Esophagus squamous epithelium (tissue), 5 donors: ENCODE data around the gene KIAA1671. TPM values are rescaled to one million over a fixed set of nuclear protein-coding genes. Genes with fewer than 3 reads are reported as not detected.

Source experiments
- DNase-seq: peaks from one replicate; lab custom pipeline; 2025; lab: John Stamatoyannopoulos, UW
- H3K27ac ChIP-seq, 4 donors: fragments of 200-600 bp; sonication (generic); one replicate each; pipeline ENCODE4 v1.5.1; 2016 to 2019; ENCODE audit warnings: mild to moderate bottlenecking in 1 of 4
- H3K27me3 ChIP-seq, 4 donors: fragments of 200-600 bp; sonication (generic); 1 replicate in 3 of 4; 2 replicates in 1 of 4; pipeline versions ENCODE4 v1.5.1 to v1.6.0; 2017 to 2021; ENCODE audit warnings: antibody characterized with exemption in 1 of 4
- H3K36me3 ChIP-seq, 3 donors: fragments of 200-600 bp; sonication (generic); one replicate each; pipeline ENCODE4 v1.5.1; 2016 to 2019
- H3K4me1 ChIP-seq, 3 donors: fragments of 200-600 bp; sonication (generic); one replicate each; pipeline ENCODE4 v1.5.1; 2017 to 2019
- H3K4me3 ChIP-seq, 4 donors: fragments of 200-600 bp; sonication (generic); 1 replicate in 3 of 4; 2 replicates in 1 of 4; pipeline ENCODE4 v1.5.1; 2016 to 2019; ENCODE audit warnings: mild to moderate bottlenecking in 2 of 4, moderate library complexity in 1 of 4
- H3K9me3 ChIP-seq, 3 donors: fragments of 200-600 bp; sonication (generic); one replicate each; pipeline ENCODE4 v1.5.1; 2016 to 2019
- POLR2A ChIP-seq, 4 donors: fragments of 450-650 bp; IDR thresholded peaks; one replicate each; pipeline ENCODE4 v1.6.1; 2017; ENCODE audit warnings: antibody characterized with exemption in 4 of 4, mild to moderate bottlenecking in 4 of 4, moderate library complexity in 3 of 4
- WGBS, 2 donors: methylation state at CpG; one replicate each; pipeline ENCODE4 v1.1.5; 2018; 5-methylcytosine and 5-hydroxymethylcytosine counted together
- intact Hi-C: fragments of 100-400 bp; cut with DNase I; formaldehyde crosslinking; loops from one replicate; pipeline ENCODE4 v1.15.0; 2022
- total RNA-seq, 4 donors: library from RNA; depleted of rRNA; stranded (reverse); fragments of >200 nt; gene quantifications; one replicate each; pipeline ENCODE4 v1.1.0, GENCODE V29; 2016
- TF ChIP-seq, protein P1 (sequence below), 6 experiments: fragments of 450-650 bp in 4 of 6; fragments of 200-600 bp in 2 of 6; sonication (generic) in 2 of 6; IDR thresholded peaks; one replicate each; pipeline ENCODE4 v1.5.1; 2016 to 2019; ENCODE audit warnings: antibody characterized with exemption in 6 of 6, mild to moderate bottlenecking in 4 of 6, moderate library complexity in 4 of 6
- donor health status: DM: yes; HTN: yes; CAD: no.

The KIAA1671 gene
- total RNA-seq, 4 donors from 2014 or later: 43.1 to 73.2 (median 47.5) TPM

DNA sequence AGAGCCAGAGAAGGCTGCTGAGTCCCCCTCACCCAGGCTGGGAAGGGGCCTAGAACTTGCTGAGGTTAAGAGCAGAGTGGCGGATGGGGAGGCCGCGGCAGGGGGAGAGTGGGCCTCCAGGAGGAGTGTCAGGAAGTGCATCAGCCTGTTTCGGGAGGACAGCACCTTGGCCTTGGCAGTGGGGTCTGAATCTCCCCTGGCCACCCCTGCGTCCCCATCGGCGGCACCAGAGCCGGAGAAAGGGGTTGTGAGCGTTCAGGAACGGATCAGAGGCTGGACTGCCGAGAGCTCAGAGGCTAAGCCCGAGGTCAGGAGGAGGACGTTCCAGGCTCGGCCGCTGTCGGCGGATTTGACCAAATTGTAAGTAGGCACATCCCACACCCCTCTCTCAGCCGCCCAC lies 76.7 kb downstream of the KIAA1671 start:
- Histone ChIP-seq H3K4me3 (no peak overlapping the region), H3K9me3 (no peaks in the 10 kb centered on the region), H3K4me1 (peaks cover 0 to 39% (median 13%) of the 10 kb centered on the region in 3 donors), H3K36me3 (peaks cover 0 to 60% (median 7%) of the 10 kb centered on the region in 3 donors), H3K27ac (peak overlapping the region in 1 of 4 donors; percentile 75), H3K27me3 (no peaks in the 10 kb centered on the region)
- 80 to 98% methylated on average over 1 to 10 of the region's 18 CpGs for WGBS, 2 donors
- no peak for DNase-seq
- intact Hi-C loops: no loop called here
- TF ChIP-seq POLR2A (IDR thresholded peaks at IDR 0.05): no peak
- TF ChIP-seq, protein P1, sequence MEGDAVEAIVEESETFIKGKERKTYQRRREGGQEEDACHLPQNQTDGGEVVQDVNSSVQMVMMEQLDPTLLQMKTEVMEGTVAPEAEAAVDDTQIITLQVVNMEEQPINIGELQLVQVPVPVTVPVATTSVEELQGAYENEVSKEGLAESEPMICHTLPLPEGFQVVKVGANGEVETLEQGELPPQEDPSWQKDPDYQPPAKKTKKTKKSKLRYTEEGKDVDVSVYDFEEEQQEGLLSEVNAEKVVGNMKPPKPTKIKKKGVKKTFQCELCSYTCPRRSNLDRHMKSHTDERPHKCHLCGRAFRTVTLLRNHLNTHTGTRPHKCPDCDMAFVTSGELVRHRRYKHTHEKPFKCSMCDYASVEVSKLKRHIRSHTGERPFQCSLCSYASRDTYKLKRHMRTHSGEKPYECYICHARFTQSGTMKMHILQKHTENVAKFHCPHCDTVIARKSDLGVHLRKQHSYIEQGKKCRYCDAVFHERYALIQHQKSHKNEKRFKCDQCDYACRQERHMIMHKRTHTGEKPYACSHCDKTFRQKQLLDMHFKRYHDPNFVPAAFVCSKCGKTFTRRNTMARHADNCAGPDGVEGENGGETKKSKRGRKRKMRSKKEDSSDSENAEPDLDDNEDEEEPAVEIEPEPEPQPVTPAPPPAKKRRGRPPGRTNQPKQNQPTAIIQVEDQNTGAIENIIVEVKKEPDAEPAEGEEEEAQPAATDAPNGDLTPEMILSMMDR (IDR thresholded peaks at IDR 0.05): no peak

- Histone ChIP-seq H3K27me3 (no peaks in the 10 kb centered on the region), H3K4me3 (no peak overlapping the region), H3K9me3 (no peaks in the 10 kb centered on the region), H3K4me1 (peaks cover 0 to 32% (median 13%) of the 10 kb centered on the region in 3 donors), H3K27ac (no peak overlapping the region), H3K36me3 (peaks cover 0 to 75% (median 7%) of the 10 kb centered on the region in 3 donors)
- no peak for DNase-seq
- intact Hi-C loops: no loop called here
- 56 to 61% methylated on average over 5 to 7 of the region's 7 CpGs for WGBS, 2 donors
- TF ChIP-seq, protein P1 (IDR thresholded peaks at IDR 0.05): no peak
- no peak for TF ChIP-seq POLR2A (IDR thresholded peaks at IDR 0.05)
Observed at GRCh38 chr22:25030636-25031035, 78.1 kb downstream of the KIAA1671 start.

DNA sequence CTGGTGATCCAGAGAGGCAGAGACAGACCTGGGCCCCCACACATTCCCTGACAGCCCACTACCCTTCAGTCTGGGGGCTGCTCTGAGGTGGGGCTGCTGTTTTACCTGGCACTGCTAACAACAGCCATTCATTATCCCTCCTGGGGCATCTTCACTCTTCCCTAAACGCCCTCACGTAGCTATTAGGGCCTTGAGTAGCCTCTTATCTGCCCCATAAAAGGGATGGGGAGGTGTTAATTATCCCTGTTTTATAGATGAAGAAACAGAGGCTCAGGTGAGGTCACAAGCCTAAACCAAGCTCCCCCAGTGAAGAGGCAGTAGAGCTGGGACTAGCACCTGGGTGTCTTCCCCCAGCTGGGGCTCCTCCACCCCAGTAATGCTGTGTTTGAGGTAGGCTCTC lies 79.5 kb downstream of the KIAA1671 start:
- H3K27ac ChIP-seq: no peak overlapping the region
- WGBS, 2 donors: 83% methylated on average over 2 of the region's 2 CpGs; no CpG with 5 or more reads in 1 of the 2 donors
- intact Hi-C loops: no loop called here

GRCh38 chr22:25035715-25036114 lies 83.2 kb downstream of the KIAA1671 start:
- 88 to 98% methylated on average over 2 of the region's 2 CpGs for WGBS, 2 donors
- DNase-seq: no peak
- Histone ChIP-seq H3K36me3 (peaks cover 0 to 96% (median 0%) of the 10 kb centered on the region in 3 donors), H3K27me3 (no peaks in the 10 kb centered on the region), H3K4me1 (no peaks in the 10 kb centered on the region), H3K27ac (no peak overlapping the region), H3K9me3 (no peaks in the 10 kb centered on the region), H3K4me3 (no peak overlapping the region)
- TF ChIP-seq, protein P1 (IDR thresholded peaks at IDR 0.05): no peak
- no peak for TF ChIP-seq POLR2A (IDR thresholded peaks at IDR 0.05)
- intact Hi-C loops: no loop called here

More for the DNA sequence above, 79.5 kb downstream of the KIAA1671 start:
- Histone ChIP-seq H3K4me1 (peaks cover 0 to 18% (median 4%) of the 10 kb centered on the region in 3 donors), H3K4me3 (no peak overlapping the region), H3K27me3 (no peaks in the 10 kb centered on the region), H3K36me3 (peaks cover 0 to 89% (median 7%) of the 10 kb centered on the region in 3 donors), H3K9me3 (no peaks in the 10 kb centered on the region)
- TF ChIP-seq, protein P1 (IDR thresholded peaks at IDR 0.05): no peak
- no peak for TF ChIP-seq POLR2A (IDR thresholded peaks at IDR 0.05)
- no peak for DNase-seq

- TF ChIP-seq, protein P1 (IDR thresholded peaks at IDR 0.05): no peak
- no peak for TF ChIP-seq POLR2A (IDR thresholded peaks at IDR 0.05)
- 79 to 90% methylated on average over 8 of the region's 8 CpGs for WGBS, 2 donors
- Histone ChIP-seq H3K4me1 (no peaks in the 10 kb centered on the region), H3K27me3 (no peaks in the 10 kb centered on the region), H3K4me3 (no peak overlapping the region), H3K27ac (no peak overlapping the region), H3K36me3 (peaks cover 0 to 97% (median 0%) of the 10 kb centered on the region in 3 donors), H3K9me3 (no peaks in the 10 kb centered on the region)
- intact Hi-C loops: no loop called here
- no peak for DNase-seq
Observed at GRCh38 chr22:25038239-25038638, 85.7 kb downstream of the KIAA1671 start.
